ENCODE data around the gene SULT1A4. TPM values are rescaled to one million over a fixed set of nuclear protein-coding genes. Genes with fewer than 3 reads are reported as not detected.
"Not testable (repeated sequence)": the region's sequence is repeated elsewhere in the genome, so short reads cannot be mapped to it uniquely, and the experiment has no call there.

The SULT1A4 gene
- total and polyA plus RNA-seq, 2 of the 4 experiments (the other 2 are of a cell fraction): 1.1 to 2.4 TPM

GRCh38 chr16:29467654-29468366 lies 8.1 kb downstream of the SULT1A4 start:
- H3K4ac ChIP-seq (ENCODE audit: low read depth, low read length); H3K56ac ChIP-seq (ENCODE audit: extremely low read depth, insufficient read depth, low read length); H3K79me1 ChIP-seq (ENCODE audit: low read depth in 1 of 2, low read length in 2 of 2); H3K27me3 ChIP-seq (ENCODE audit: control insufficient read depth, insufficient read depth, low read length); H4K8ac ChIP-seq (ENCODE audit: low read depth in 2 of 2, low read length in 2 of 2); CTCF ChIA-PET; H3K9me1 ChIP-seq (ENCODE audit: insufficient read depth, low read length); H3K14ac ChIP-seq (replicated peaks; ENCODE audit: low read depth, low read length); H3K27ac ChIP-seq (ENCODE audit: insufficient read depth, low read length); H2BK20ac ChIP-seq (ENCODE audit: low read depth, low read length); H3K18ac ChIP-seq (ENCODE audit: low read depth, low read length); H2BK15ac ChIP-seq (ENCODE audit: low read depth, low read length); H2AK9ac ChIP-seq (replicated peaks; ENCODE audit: low read depth, low read length, poor library complexity); H3K4me3 ChIP-seq (ENCODE audit: insufficient read depth, low read depth, low read length); H3K4me2 ChIP-seq (ENCODE audit: low read depth, low read length); H3K4me1 ChIP-seq (ENCODE audit: control insufficient read depth, insufficient read depth, low read length); BruUV-seq (replicated peaks); in situ Hi-C loops (cut with MboI; ENCODE audit: low sequenced_read_pairs); DNase-seq; H3K36me3 ChIP-seq (ENCODE audit: control insufficient read depth, insufficient read depth, low read length); intact Hi-C loops (cut with micrococcal nuclease); H2AK5ac ChIP-seq (ENCODE audit: low read depth, low read length); H4K5ac ChIP-seq (ENCODE audit: low read depth, low read length); H3K23ac ChIP-seq (ENCODE audit: low read depth, low read length); POLR2A ChIA-PET (ENCODE audit: unreplicated experiment); H2BK5ac ChIP-seq (ENCODE audit: low read depth, low read length, poor library complexity, severe bottlenecking); H4K91ac ChIP-seq (ENCODE audit: insufficient read depth, low read depth, low read length); H2BK120ac ChIP-seq (ENCODE audit: low read depth, low read length); H4K20me1 ChIP-seq (ENCODE audit: insufficient read depth, low read length); H2AFZ ChIP-seq (replicated peaks; ENCODE audit: low read length, poor library complexity); H3K9ac ChIP-seq (ENCODE audit: low read depth, low read length); H3K9me3 ChIP-seq (ENCODE audit: control insufficient read depth, insufficient read depth, low read length); dilution Hi-C loops (cut with HindIII; ENCODE audit: low sequenced_read_pairs, unreplicated experiment): not testable (repeated sequence)
- peak; percentile 69 for ATAC-seq (ENCODE audit: low read depth)
- WGBS, 2 experiments (ENCODE audit: extremely low coverage in 2 of 2, insufficient read length in 1 of 2): no CpG with 5 or more reads among the region's 10 CpGs

- H3K14ac ChIP-seq (replicated peaks; ENCODE audit: low read depth, low read length); H3K36me3 ChIP-seq (ENCODE audit: control insufficient read depth, insufficient read depth, low read length); H3K9ac ChIP-seq (ENCODE audit: low read depth, low read length); H2AK9ac ChIP-seq (replicated peaks; ENCODE audit: low read depth, low read length, poor library complexity); H4K20me1 ChIP-seq (ENCODE audit: insufficient read depth, low read length); H3K4me3 ChIP-seq (ENCODE audit: insufficient read depth, low read depth, low read length); intact Hi-C loops (cut with micrococcal nuclease); DNase-seq; H3K9me1 ChIP-seq (ENCODE audit: insufficient read depth, low read length); CTCF ChIA-PET; H2AK5ac ChIP-seq (ENCODE audit: low read depth, low read length); H3K56ac ChIP-seq (ENCODE audit: extremely low read depth, insufficient read depth, low read length); H2BK120ac ChIP-seq (ENCODE audit: low read depth, low read length); H2BK5ac ChIP-seq (ENCODE audit: low read depth, low read length, poor library complexity, severe bottlenecking); H3K23ac ChIP-seq (ENCODE audit: low read depth, low read length); H3K27ac ChIP-seq (ENCODE audit: insufficient read depth, low read length); H4K91ac ChIP-seq (ENCODE audit: insufficient read depth, low read depth, low read length); H3K79me1 ChIP-seq (ENCODE audit: low read depth in 1 of 2, low read length in 2 of 2); H3K27me3 ChIP-seq (ENCODE audit: control insufficient read depth, insufficient read depth, low read length); POLR2A ChIA-PET (ENCODE audit: unreplicated experiment); BruUV-seq (replicated peaks); H3K4me2 ChIP-seq (ENCODE audit: low read depth, low read length); H4K8ac ChIP-seq (ENCODE audit: low read depth in 2 of 2, low read length in 2 of 2); dilution Hi-C loops (cut with HindIII; ENCODE audit: low sequenced_read_pairs, unreplicated experiment); H3K18ac ChIP-seq (ENCODE audit: low read depth, low read length); H3K4ac ChIP-seq (ENCODE audit: low read depth, low read length); H3K4me1 ChIP-seq (ENCODE audit: control insufficient read depth, insufficient read depth, low read length); H2AFZ ChIP-seq (replicated peaks; ENCODE audit: low read length, poor library complexity); in situ Hi-C loops (cut with MboI; ENCODE audit: low sequenced_read_pairs); H2BK20ac ChIP-seq (ENCODE audit: low read depth, low read length); H3K9me3 ChIP-seq (ENCODE audit: control insufficient read depth, insufficient read depth, low read length); H4K5ac ChIP-seq (ENCODE audit: low read depth, low read length); H2BK15ac ChIP-seq (ENCODE audit: low read depth, low read length): not testable (repeated sequence)
- WGBS, 2 experiments (ENCODE audit: extremely low coverage in 2 of 2, insufficient read length in 1 of 2): 60% methylated on average over 1 of the region's 6 CpGs; no CpG with 5 or more reads in 1 of the 2 experiments
- peak; percentile 37 for ATAC-seq (ENCODE audit: low read depth)
Measured at GRCh38 chr16:29469660-29470059, 9.9 kb downstream of the SULT1A4 start.
